Brain microvascular endothelial cell (primary cell): Measurements from ENCODE around the gene TAF5.

Source experiments
- DNase-seq: peaks from one replicate; pipeline ENCODE4 v3.0.0-alpha.2; 2020
- H3K27ac ChIP-seq: fragments of 250-450 bp; sonication (Bioruptor Pico); 2 replicates; pipeline ENCODE4 v1.5.1; 2020; ENCODE audit warnings: mild to moderate bottlenecking, moderate library complexity
- H3K27me3 ChIP-seq: fragments of 250-450 bp; sonication (Bioruptor Pico); replicated peaks from 2 replicates; pipeline ENCODE4 v1.5.1; 2020; ENCODE audit warnings: mild to moderate bottlenecking
- H3K36me3 ChIP-seq: fragments of 250-450 bp; sonication (Bioruptor Pico); replicated peaks from 2 replicates; pipeline ENCODE4 v1.5.1; 2020; ENCODE audit warnings: mild to moderate bottlenecking
- H3K4me3 ChIP-seq: 2 replicates; pipeline ENCODE4 v1.5.1; 2011; ENCODE audit warnings: low read depth, mild to moderate bottlenecking, control low read depth, low read length, moderate library complexity
- CTCF ChIP-seq: IDR thresholded peaks from 2 replicates; pipeline ENCODE4 v1.5.1; 2011; ENCODE audit warnings: low read depth, mild to moderate bottlenecking, moderate library complexity, low read length, control low read depth, inconsistent platforms; ENCODE audit errors: missing control alignments
- in situ Hi-C: cut with HindIII; loops from 2 replicates; pipeline ENCODE4 v1.10.0; 2017; ENCODE audit warnings: low sequenced_read_pairs, low pct_ligation_motif_present

The TAF5 gene

GRCh38 chr10:103373544-103373943 lies 5.8 kb downstream of the TAF5 start:
- H3K36me3 ChIP-seq = peaks cover 4% of the 10 kb centered on the region
- H3K27ac ChIP-seq = no peak overlapping the region
- TF ChIP-seq CTCF = no peak
- in situ Hi-C loops = no loop called here
- H3K27me3 ChIP-seq = no peaks in the 10 kb centered on the region
- H3K4me3 ChIP-seq = no peak overlapping the region
- DNase-seq = no peak

- Histone ChIP-seq H3K27me3 (no peaks in the 10 kb centered on the region), H3K4me3 (no peak overlapping the region), H3K36me3 (peaks cover 4% of the 10 kb centered on the region), H3K27ac (no peak overlapping the region)
- in situ Hi-C loops = no loop called here
- no peak for TF ChIP-seq CTCF
- no peak for DNase-seq
Observed at GRCh38 chr10:103374263-103374662, 6.5 kb downstream of the TAF5 start.

GRCh38 chr10:103382769-103383168 lies 15.0 kb downstream of the TAF5 start:
- no peaks in the 10 kb centered on the region for H3K27me3 ChIP-seq
- no peak for TF ChIP-seq CTCF
- in situ Hi-C loops = no loop called here
- no peak overlapping the region for H3K27ac ChIP-seq
- DNase-seq = no peak
- H3K4me3 ChIP-seq = no peak overlapping the region
- peaks cover 4% of the 10 kb centered on the region for H3K36me3 ChIP-seq

- in situ Hi-C loops = no loop called here
Observed at GRCh38 chr10:103394180-103394579, 26.4 kb downstream of the TAF5 start.

GRCh38 chr10:103395754-103396066 lies 27.9 kb downstream of the TAF5 start:
- H3K36me3 ChIP-seq = peaks cover 33% of the 10 kb centered on the region
- no peaks in the 10 kb centered on the region for H3K27me3 ChIP-seq
- no peak for DNase-seq
- peak overlapping the region; percentile 99 for H3K4me3 ChIP-seq
- TF ChIP-seq CTCF = no peak
- peak overlapping the region; percentile 85 for H3K27ac ChIP-seq
- in situ Hi-C loops = no loop called here

More at GRCh38 chr10:103394180-103394579, 26.4 kb downstream of the TAF5 start:
- peaks cover 34% of the 10 kb centered on the region for H3K36me3 ChIP-seq
- no peak for TF ChIP-seq CTCF
- H3K4me3 ChIP-seq = no peak overlapping the region
- H3K27me3 ChIP-seq = no peaks in the 10 kb centered on the region
- no peak for DNase-seq
- no peak overlapping the region for H3K27ac ChIP-seq

- peaks cover 35% of the 10 kb centered on the region for H3K36me3 ChIP-seq
- DNase-seq = peak; percentile 99
- in situ Hi-C loops = no loop called here
- H3K27ac ChIP-seq = peak within 1 kb of the TSS; percentile 85
- peak within 1 kb of the TSS; percentile 99 for H3K4me3 ChIP-seq
- H3K27me3 ChIP-seq = no peaks in the 10 kb centered on the region
- TF ChIP-seq CTCF = peak; percentile 51
Observed at GRCh38 chr10:103396067-103396788, 28.5 kb downstream of the TAF5 start, which contains the start of the genes ATP5MK and PDCD11. TSS of gene ATP5MK (minus strand) at chr10:103396475. CDS start at chr10:103392457, 4,018 bp downstream. TSS of gene PDCD11 (plus strand) at chr10:103396626. CDS start at chr10:103398427, 1,801 bp downstream.
